GM12878 (cell line): ENCODE results near the gene CSMD2. TPM values are rescaled to one million over a fixed set of nuclear protein-coding genes. Genes with fewer than 3 reads are reported as not detected.

ENCODE experiments used
- ATAC-seq: fragments of 200-7000 bp; cut with Tn5 transposase; 3 replicates; pipeline ENCODE4 v1.9.1; 2020; ENCODE audit warnings: mild to moderate bottlenecking, moderate library complexity
- BruUV-seq: library from RNA; stranded (reverse); fragments of 400-500 nt; replicated peaks from 2 replicates; lab custom pipeline; 2021; lab: Mats Ljungman, UMichigan
- CTCF ChIA-PET: fragments of 300-600 bp; sonication (Branson Sonifier 250); formaldehyde crosslinking; extraction: SDS; loops from one replicate; lab custom pipeline; 2021; ENCODE audit warnings: inconsistent platforms; lab: Yijun Ruan, JAX
- POLR2A ChIA-PET: fragments of 350-600 bp; formaldehyde crosslinking; extraction: SDS; loops from one replicate; lab custom pipeline; 2021; ENCODE audit warnings: inconsistent platforms; lab: Charles Lee
- RAD21 ChIA-PET: fragments of 300-600 bp; sonication (Branson Sonifier 250); formaldehyde crosslinking; loops from one replicate; lab custom pipeline; 2023; ENCODE audit warnings: antibody characterized with exemption; ENCODE audit not compliant: unreplicated experiment; lab: Charles Lee
- SMC1A ChIA-PET: fragments of 300-600 bp; sonication (Branson Sonifier 250); formaldehyde crosslinking; loops from one replicate; lab custom pipeline; 2023; ENCODE audit not compliant: unreplicated experiment, uncharacterized antibody; lab: Charles Lee
- DNase-seq: peaks from one replicate; pipeline ENCODE4 v3.0.0-alpha.2; 2011; ENCODE audit warnings: low read depth, low spot score
- FAIRE-seq: peaks from 3 replicates; lab custom pipeline; 2011; peaks lifted over from hg19 to GRCh38; lab: Jason Lieb, UNC
- H2AFZ ChIP-seq: 2 replicates; pipeline ENCODE4 v1.6.0; 2011; ENCODE audit warnings: low read depth, low read length, control low read depth; ENCODE audit not compliant: control insufficient read depth
- H3K27ac ChIP-seq: 2 replicates; pipeline ENCODE4 v1.5.1; 2011; ENCODE audit warnings: control low read depth; ENCODE audit not compliant: control insufficient read depth, insufficient read depth
- H3K27me3 ChIP-seq, 2 experiments: replicated peaks in 1 of 2; 2 replicates each; pipeline versions ENCODE4 v1.6.0 to v1.6.1; 2011; ENCODE audit warnings: low read length in 1 of 2; ENCODE audit not compliant: control insufficient read depth in 2 of 2, insufficient read depth in 2 of 2
- H3K36me3 ChIP-seq, 2 experiments: 2 replicates each; pipeline ENCODE4 v1.5.1; 2011; ENCODE audit warnings: low read length in 1 of 2; ENCODE audit not compliant: control insufficient read depth in 2 of 2, insufficient read depth in 2 of 2
- H3K4me1 ChIP-seq: 2 replicates; pipeline ENCODE4 v1.6.1; 2011; ENCODE audit warnings: mild to moderate bottlenecking, low read length, moderate library complexity, mixed read lengths; ENCODE audit not compliant: control insufficient read depth, insufficient read depth
- H3K4me2 ChIP-seq: 2 replicates; pipeline ENCODE4 v1.6.0; 2011; ENCODE audit warnings: control low read depth; ENCODE audit not compliant: control insufficient read depth, insufficient read depth
- H3K4me3 ChIP-seq: fragments of 200-600 bp; sonication (generic); 2 replicates; pipeline ENCODE4 v1.5.1; 2016
- H3K79me2 ChIP-seq: 2 replicates; pipeline ENCODE4 v1.6.0; 2011; ENCODE audit warnings: low read length; ENCODE audit not compliant: control insufficient read depth, insufficient read depth
- H3K9ac ChIP-seq: 2 replicates; pipeline ENCODE4 v1.8.0; 2011; ENCODE audit warnings: low read length, control low read depth, mixed read lengths; ENCODE audit not compliant: control insufficient read depth, insufficient read depth
- H3K9me3 ChIP-seq: replicated peaks from 3 replicates; pipeline ENCODE4 v1.5.1; 2011; ENCODE audit warnings: mild to moderate bottlenecking, low read length; ENCODE audit not compliant: control insufficient read depth, insufficient read depth
- H4K20me1 ChIP-seq: 2 replicates; pipeline ENCODE4 v1.6.0; 2011; ENCODE audit not compliant: control insufficient read depth, insufficient read depth
- BRCA1 ChIP-seq: IDR thresholded peaks from 2 replicates; pipeline ENCODE4 v1.6.1; 2011; ENCODE audit warnings: low read depth, low read length, improper control_type of control experiment
- IKZF2 ChIP-seq, 2 experiments: fragments of 450-650 bp; IDR thresholded peaks; 2 replicates each; pipeline ENCODE4 v1.6.1; 2017; ENCODE audit warnings: mild to moderate bottlenecking in 2 of 2, moderate library complexity in 2 of 2
- MTA2 ChIP-seq: fragments of 450-650 bp; IDR thresholded peaks from 2 replicates; pipeline ENCODE4 v1.6.1; 2016; ENCODE audit warnings: low read depth, mild to moderate bottlenecking, moderate library complexity
- NFIC ChIP-seq: IDR thresholded peaks from 2 replicates; pipeline ENCODE4 v1.6.1; 2012; ENCODE audit warnings: low read depth, mild to moderate bottlenecking, inconsistent platforms, low read length, moderate library complexity
- RAD51 ChIP-seq: fragments of 450-650 bp; IDR thresholded peaks from 2 replicates; pipeline ENCODE4 v1.6.1; 2016; ENCODE audit warnings: moderate library complexity, mild to moderate bottlenecking, inconsistent platforms
- RUNX3 ChIP-seq: IDR thresholded peaks from 2 replicates; pipeline ENCODE4 v1.6.1; 2012; ENCODE audit warnings: low read length, inconsistent platforms
- SUZ12 ChIP-seq: fragments of 200-600 bp; sonication (generic); IDR thresholded peaks from one replicate; pipeline ENCODE4 v1.6.1; 2018; ENCODE audit warnings: antibody characterized with exemption, mild to moderate bottlenecking; ENCODE audit not compliant: unreplicated experiment
- WGBS: methylation state at CpG from one replicate; pipeline ENCODE4 v1.1.6; 2016; ENCODE audit warnings: low lambda C conversion rate; ENCODE audit not compliant: insufficient replicate concordance, insufficient coverage; ENCODE audit errors: missing lambda C conversion rate; 5-methylcytosine and 5-hydroxymethylcytosine counted together
- in situ Hi-C: fragments of 300-500 bp; cut with MboI; formaldehyde crosslinking; loops from 9 replicates; pipeline ENCODE4 v1.14.3; 2018; ENCODE audit warnings: mixed read lengths
- intact Hi-C: fragments of 100-400 bp; cut with micrococcal nuclease; formaldehyde crosslinking; loops from one replicate; pipeline ENCODE4 v1.14.2; 2022; ENCODE audit not compliant: unreplicated experiment
- polyA plus RNA-seq, 11 experiments: library from polyadenylated mRNA; depleted of rRNA in 4 of 11; unstranded in 6 of 11; stranded (reverse) in 5 of 11; fragments of >200 nt; fragmentation: Nextera tagmentation in 4 of 11; fragmentation: Illumina TruSeq in 1 of 11; extraction: Ambion mirVana in 4 of 11; extraction: Trizol in 1 of 11; gene quantifications; 1 replicate in 1 of 11; 2 replicates in 10 of 11; pipeline versions ENCODE4 v1.2.1 to v1.2.3, GENCODE V29; 2011 to 2016; ENCODE audit warnings: inconsistent platforms in 2 of 11, missing spikeins in 2 of 11, low read depth in 1 of 11
- total RNA-seq, 4 experiments: library from RNA; depleted of rRNA in 3 of 4; stranded (reverse); fragments of >200 nt in 3 of 4; fragmentation: Illumina TruSeq in 1 of 4; extraction: Trizol in 1 of 4; gene quantifications; 2 replicates each; pipeline versions ENCODE4 v1.2.1 to v1.2.3, GENCODE V29; 2013 to 2021
- TF ChIP-seq, protein P1 (sequence below): fragments of 450-650 bp; IDR thresholded peaks from 2 replicates; pipeline ENCODE4 v1.6.1; 2017; ENCODE audit warnings: low read depth, mild to moderate bottlenecking, moderate library complexity

CSMD2 gene
- total and polyA plus RNA-seq, 10 of the 15 experiments (the other 5 are each of a cell fraction or from before 2014, with no cell fraction given): under 0.01 TPM; not detected in 9

DNA sequence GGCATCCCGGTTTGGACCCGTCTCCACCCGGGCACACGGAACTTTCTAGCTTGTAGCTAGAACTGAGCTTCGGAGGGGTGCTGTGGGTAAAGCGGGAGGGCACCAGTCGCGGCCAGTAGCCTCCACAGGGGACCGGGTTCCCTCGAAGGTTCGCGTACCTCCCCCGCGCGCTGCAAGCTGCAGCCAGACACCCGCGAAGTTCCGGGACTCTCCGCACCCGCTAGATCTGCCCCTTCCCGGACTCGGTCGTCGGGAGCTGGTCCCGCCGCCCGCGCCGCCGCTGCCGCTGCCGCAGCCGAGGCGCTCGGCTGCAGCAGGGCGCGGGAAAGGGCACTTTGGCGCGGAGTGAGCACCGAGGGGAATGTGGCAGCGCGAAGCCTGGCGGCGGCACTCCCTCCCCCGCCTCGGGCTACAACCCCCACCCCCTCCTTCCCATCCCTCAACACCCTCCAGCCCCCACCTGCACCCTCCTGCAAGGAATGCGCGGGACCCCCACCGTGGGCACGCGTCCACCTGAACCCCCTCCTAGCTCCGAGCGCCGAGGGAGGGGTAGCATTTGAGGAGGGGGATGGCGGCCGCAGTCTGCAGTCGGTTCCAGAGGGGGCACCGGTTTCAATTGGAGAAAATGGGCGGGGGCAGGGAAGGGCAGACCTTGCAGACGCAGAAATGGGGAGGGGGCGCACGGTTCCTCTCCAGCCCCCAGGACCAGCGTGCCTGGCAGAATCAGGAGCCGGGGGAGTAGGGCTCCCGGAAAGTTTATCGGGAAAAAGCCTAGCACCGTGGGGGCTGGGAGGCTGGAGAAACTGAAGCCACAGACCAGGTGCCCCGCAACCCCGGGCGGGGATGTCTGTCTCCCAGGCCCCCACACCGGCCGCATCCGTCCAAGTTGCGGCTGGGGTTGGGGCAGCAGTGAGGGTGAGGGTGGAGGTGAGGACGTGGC lies 968 bp downstream of the CSMD2 start:
- in situ Hi-C loops: loop anchor here (10.0 kb wide), 1 partner anchor 529 kb away; no protein-coding TSS in a partner anchor
- no peaks in the 10 kb centered on the region for H3K4me1 ChIP-seq
- no peak for DNase-seq
- no peaks in the 10 kb centered on the region for H4K20me1 ChIP-seq
- no peak overlapping the region for H2AFZ ChIP-seq
- ChIA-PET SMC1A (interaction anchor here (0.8 kb wide), 1 partner anchor 151 kb away, joined by 3 read pairs; no protein-coding TSS in a partner anchor), POLR2A (no interaction called here), RAD21 (interaction anchor here (1.1 to 1.4 kb wide), 2 partner anchors 50 to 531 kb away, joined by 6 to 8 read pairs; no protein-coding TSS in a partner anchor), CTCF (interaction anchor here (0.6 to 1.9 kb wide), 6 partner anchors 17 to 531 kb away, joined by 3 to 17 read pairs (median 3); no protein-coding TSS in a partner anchor)
- no peaks in the 10 kb centered on the region for H3K79me2 ChIP-seq
- WGBS: 7% methylated on average over 60 of the region's 75 CpGs
- H3K27ac ChIP-seq: no peak overlapping the region
- H3K4me2 ChIP-seq: peak overlapping the region; percentile 79
- FAIRE-seq: no peak
- H3K27me3 ChIP-seq: peaks cover 4 to 23% of the 10 kb centered on the region in 2 experiments
- no peak overlapping the region for H3K9ac ChIP-seq
- H3K4me3 ChIP-seq: peak overlapping the region; percentile 41; the same call in 1 of the 2 replicates
- no TSS peak for BruUV-seq
- intact Hi-C loops: loop anchor here (2.0 kb wide), 1 partner anchor 531 kb away; no protein-coding TSS in a partner anchor
- H3K9me3 ChIP-seq: no peaks in the 10 kb centered on the region
- no peak for ATAC-seq
- TF ChIP-seq, protein P1, sequence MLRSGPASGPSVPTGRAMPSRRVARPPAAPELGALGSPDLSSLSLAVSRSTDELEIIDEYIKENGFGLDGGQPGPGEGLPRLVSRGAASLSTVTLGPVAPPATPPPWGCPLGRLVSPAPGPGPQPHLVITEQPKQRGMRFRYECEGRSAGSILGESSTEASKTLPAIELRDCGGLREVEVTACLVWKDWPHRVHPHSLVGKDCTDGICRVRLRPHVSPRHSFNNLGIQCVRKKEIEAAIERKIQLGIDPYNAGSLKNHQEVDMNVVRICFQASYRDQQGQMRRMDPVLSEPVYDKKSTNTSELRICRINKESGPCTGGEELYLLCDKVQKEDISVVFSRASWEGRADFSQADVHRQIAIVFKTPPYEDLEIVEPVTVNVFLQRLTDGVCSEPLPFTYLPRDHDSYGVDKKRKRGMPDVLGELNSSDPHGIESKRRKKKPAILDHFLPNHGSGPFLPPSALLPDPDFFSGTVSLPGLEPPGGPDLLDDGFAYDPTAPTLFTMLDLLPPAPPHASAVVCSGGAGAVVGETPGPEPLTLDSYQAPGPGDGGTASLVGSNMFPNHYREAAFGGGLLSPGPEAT: no peak
- TF ChIP-seq BRCA1 (no peak), IKZF2 (IDR thresholded peaks at IDR 0.05) (no peak), RUNX3 (no peak), RAD51 (no peak), NFIC (no peak), MTA2 (no peak), SUZ12 (peak; percentile 17)
- no peaks in the 10 kb centered on the region for H3K36me3 ChIP-seq
